RWPE2 (cell line): ENCODE results near the gene NEK7.
A peak's percentile ranks its signal among the peaks of the same experiment; 100 is the strongest.
"Not testable (repeated sequence)": the region's sequence is repeated elsewhere in the genome, so short reads cannot be mapped to it uniquely, and the experiment has no call there.

Experiments
- ATAC-seq: fragments of 200-7000 bp; cut with Tn5 transposase; 3 replicates; pipeline ENCODE4 v1.9.1; 2021; ENCODE audit warnings: low read depth
- DNase-seq: peaks from one replicate; pipeline ENCODE4 v3.0.0-alpha.2; 2020; ENCODE audit warnings: low spot score
- H3K27ac ChIP-seq: fragments of 450-650 bp; 2 replicates; pipeline ENCODE4 v1.5.1; 2017; ENCODE audit warnings: mild to moderate bottlenecking; ENCODE audit not compliant: poor library complexity, severe bottlenecking
- H3K27me3 ChIP-seq: fragments of 250-450 bp; sonication (Bioruptor Pico); 2 replicates; pipeline ENCODE4 v1.5.1; 2021; ENCODE audit warnings: mild to moderate bottlenecking, moderate library complexity; ENCODE audit not compliant: insufficient read depth, poor library complexity, severe bottlenecking
- H3K36me3 ChIP-seq: fragments of 250-450 bp; sonication (Bioruptor Pico); 2 replicates; pipeline ENCODE4 v1.5.1; 2020; ENCODE audit warnings: low read depth, mild to moderate bottlenecking, moderate library complexity
- H3K4me1 ChIP-seq: fragments of 250-450 bp; sonication (Bioruptor Pico); 2 replicates; pipeline ENCODE4 v1.5.1; 2021; ENCODE audit warnings: mild to moderate bottlenecking, moderate library complexity; ENCODE audit not compliant: insufficient read depth, poor library complexity, severe bottlenecking
- H3K4me3 ChIP-seq: fragments of 250-450 bp; sonication (Bioruptor Pico); 2 replicates; pipeline ENCODE4 v1.5.1; 2021; ENCODE audit warnings: mild to moderate bottlenecking, moderate library complexity; ENCODE audit not compliant: severe bottlenecking
- H3K9me3 ChIP-seq: fragments of 250-450 bp; sonication (Bioruptor Pico); 2 replicates; pipeline ENCODE4 v1.5.1; 2021; ENCODE audit warnings: mild to moderate bottlenecking, moderate library complexity; ENCODE audit not compliant: severe bottlenecking
- CTCF ChIP-seq: fragments of 450-650 bp; IDR thresholded peaks from one replicate; pipeline ENCODE4 v1.5.1; 2017; ENCODE audit warnings: mild to moderate bottlenecking, moderate library complexity; ENCODE audit not compliant: poor library complexity, severe bottlenecking

Gene NEK7

GRCh38 chr1:198185759-198186158, 29.0 kb downstream of the NEK7 start:
- H3K4me1 ChIP-seq = no peaks in the 10 kb centered on the region
- H3K9me3 ChIP-seq = no peaks in the 10 kb centered on the region
- no peaks in the 10 kb centered on the region for H3K27me3 ChIP-seq
- no peak overlapping the region for H3K4me3 ChIP-seq
- H3K27ac ChIP-seq = no peak overlapping the region
- DNase-seq (no peak), ATAC-seq (no peak)
- H3K36me3 ChIP-seq = no peaks in the 10 kb centered on the region
- TF ChIP-seq CTCF = no peak

- H3K9me3 ChIP-seq = no peaks in the 10 kb centered on the region
- no peak overlapping the region for H3K4me3 ChIP-seq
- ATAC-seq (no peak), DNase-seq (no peak)
- TF ChIP-seq CTCF = no peak
- no peaks in the 10 kb centered on the region for H3K4me1 ChIP-seq
- no peaks in the 10 kb centered on the region for H3K36me3 ChIP-seq
- H3K27me3 ChIP-seq = no peaks in the 10 kb centered on the region
- no peak overlapping the region for H3K27ac ChIP-seq
These were observed 30.2 kb downstream of the NEK7 start for GRCh38 chr1:198186916-198187580.

- Histone ChIP-seq H3K9me3 (no peaks in the 10 kb centered on the region), H3K27ac (no peak overlapping the region), H3K4me1 (no peaks in the 10 kb centered on the region), H3K27me3 (no peaks in the 10 kb centered on the region), H3K4me3 (no peak overlapping the region), H3K36me3 (no peaks in the 10 kb centered on the region)
- DNase-seq = no peak
- no peak for TF ChIP-seq CTCF
- ATAC-seq = 0 out of 3 replicates have a peak, but pooled peaks have one; percentile 10
These were observed 31.3 kb downstream of the NEK7 start for GRCh38 chr1:198187973-198188588.

GRCh38 chr1:198191117-198191516, 34.3 kb downstream of the NEK7 start:
- H3K36me3 ChIP-seq = no peaks in the 10 kb centered on the region
- H3K9me3 ChIP-seq = no peaks in the 10 kb centered on the region
- no peak for TF ChIP-seq CTCF
- H3K4me3 ChIP-seq = no peak overlapping the region
- ATAC-seq (no peak), DNase-seq (no peak)
- H3K27ac ChIP-seq = no peak overlapping the region
- no peaks in the 10 kb centered on the region for H3K27me3 ChIP-seq
- no peaks in the 10 kb centered on the region for H3K4me1 ChIP-seq

GRCh38 chr1:198193871-198194270, 37.1 kb downstream of the NEK7 start:
- not testable (repeated sequence) for DNase-seq, ATAC-seq, H3K9me3 ChIP-seq, H3K4me1 ChIP-seq, H3K36me3 ChIP-seq, H3K27ac ChIP-seq, H3K27me3 ChIP-seq, H3K4me3 ChIP-seq
